SKM-1 treated with dmso at 0.1 percent for 144 hours (cell line): ENCODE measurements around the gene BRSK2.

Experiments used
- DNase-seq: peaks from one replicate; lab custom pipeline; 2025; ENCODE audit not compliant: unreplicated experiment; lab: John Stamatoyannopoulos, UW

BRSK2 gene

GRCh38 chr11:1493650-1494244 is 104.0 kb downstream of the BRSK2 start:
- DNase-seq = no peak

DNA sequence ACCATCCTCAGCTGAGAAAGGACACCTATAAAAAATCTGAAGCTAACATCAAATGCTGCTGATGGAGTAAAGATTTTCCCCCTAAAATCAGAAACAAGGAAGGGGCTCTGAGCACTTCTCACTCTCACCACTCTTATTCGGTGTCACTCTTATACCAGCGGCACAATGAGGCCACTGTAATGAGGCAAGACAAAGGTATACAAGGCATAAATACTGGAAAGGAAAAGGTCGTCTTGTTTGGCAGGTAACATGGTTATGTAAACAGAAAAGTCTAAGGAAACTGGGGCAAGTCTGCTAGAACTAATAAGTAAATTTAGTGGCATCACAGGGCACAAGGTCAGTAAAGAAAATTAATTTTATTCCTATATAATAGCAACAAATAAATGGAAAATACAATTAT is 104.9 kb downstream of the BRSK2 start:
- DNase-seq = no peak

GRCh38 chr11:1496091-1496760 is 106.5 kb downstream of the BRSK2 start:
- no peak for DNase-seq

GRCh38 chr11:1496761-1497095 is 107.0 kb downstream of the BRSK2 start:
- no peak for DNase-seq

GRCh38 chr11:1497600-1497999 is 107.9 kb downstream of the BRSK2 start:
- no peak for DNase-seq

- DNase-seq = no peak
These were observed 108.5 kb downstream of the BRSK2 start for GRCh38 chr11:1498262-1498661.

DNA sequence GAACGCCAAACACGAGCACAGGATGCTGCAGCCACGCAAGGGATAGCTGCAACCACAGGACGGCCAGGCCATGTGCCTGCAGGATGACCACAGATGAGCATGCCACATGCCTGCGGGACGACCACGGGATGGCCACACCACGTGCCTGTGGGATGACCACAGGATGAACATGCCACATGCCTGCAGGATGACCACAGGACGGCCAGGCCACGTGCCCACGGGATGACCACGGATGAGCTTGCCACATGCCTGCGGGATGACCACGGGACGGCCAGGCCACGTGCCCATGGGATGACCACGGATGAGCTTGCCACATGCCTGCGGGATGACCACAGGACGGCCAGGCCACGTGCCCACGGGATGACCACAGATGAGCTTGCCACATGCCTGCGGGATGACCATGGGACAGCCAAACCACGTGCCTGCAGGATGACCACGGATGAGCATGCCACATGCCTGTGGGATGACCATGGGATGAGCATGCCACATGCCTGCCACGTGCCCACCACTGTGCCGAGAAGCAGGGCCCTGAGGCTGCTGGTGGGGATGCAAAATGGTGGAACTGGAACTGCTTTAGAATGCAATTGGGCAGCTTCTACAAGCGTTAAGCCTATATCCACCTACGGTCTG is 109.6 kb downstream of the BRSK2 start:
- no peak for DNase-seq

GRCh38 chr11:1499899-1500298 is 110.2 kb downstream of the BRSK2 start:
- DNase-seq = no peak

DNA sequence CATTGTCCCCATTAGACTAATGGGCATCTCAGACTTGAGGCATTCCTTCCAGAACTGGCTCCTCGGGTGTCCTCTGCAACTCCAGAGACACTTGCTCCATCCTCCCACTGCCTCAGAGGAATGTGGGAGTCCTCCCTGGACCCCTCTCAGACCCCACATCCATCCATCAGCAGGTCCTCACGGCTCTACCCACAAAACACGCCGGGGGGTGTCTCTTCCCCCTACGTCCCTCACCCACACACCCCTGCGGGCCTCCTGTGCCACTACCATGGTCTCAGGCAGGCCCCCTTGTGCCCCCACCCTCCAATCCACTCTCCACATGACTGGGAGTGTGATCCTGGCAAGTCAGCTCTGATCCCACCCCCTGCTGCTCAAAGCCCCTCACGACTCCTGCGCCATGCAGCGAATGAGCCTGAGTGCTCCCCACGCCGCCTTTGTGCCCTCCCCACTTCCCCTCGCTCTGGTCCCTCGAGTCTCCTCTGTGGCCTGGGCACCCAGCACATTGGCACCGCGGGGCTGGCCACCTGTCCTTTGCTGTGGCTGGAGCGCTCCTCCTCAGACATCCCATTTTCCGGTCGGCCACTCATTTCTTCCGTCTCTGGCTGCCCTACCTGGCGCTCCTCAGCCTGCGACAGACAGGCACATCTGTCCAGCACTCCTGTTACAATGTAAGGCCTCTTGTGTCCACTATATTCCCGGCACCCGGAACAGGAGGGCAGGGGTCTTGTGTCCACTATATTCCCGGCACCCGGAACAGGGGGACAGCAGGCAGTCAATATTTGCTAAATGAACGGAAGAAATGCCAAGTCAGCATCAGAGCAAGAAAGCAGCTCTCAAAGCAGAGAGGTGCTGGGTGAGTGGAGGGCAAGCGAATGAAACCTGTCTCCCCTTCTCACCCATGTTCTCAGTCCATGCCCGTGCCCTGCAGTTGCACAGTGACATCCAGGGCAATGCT is 111.0 kb downstream of the BRSK2 start:
- DNase-seq = no peak

- DNase-seq = no peak
These were observed 111.9 kb downstream of the BRSK2 start for GRCh38 chr11:1501421-1502167.

- DNase-seq = no peak
These were observed 112.6 kb downstream of the BRSK2 start for GRCh38 chr11:1502168-1502953.

DNA sequence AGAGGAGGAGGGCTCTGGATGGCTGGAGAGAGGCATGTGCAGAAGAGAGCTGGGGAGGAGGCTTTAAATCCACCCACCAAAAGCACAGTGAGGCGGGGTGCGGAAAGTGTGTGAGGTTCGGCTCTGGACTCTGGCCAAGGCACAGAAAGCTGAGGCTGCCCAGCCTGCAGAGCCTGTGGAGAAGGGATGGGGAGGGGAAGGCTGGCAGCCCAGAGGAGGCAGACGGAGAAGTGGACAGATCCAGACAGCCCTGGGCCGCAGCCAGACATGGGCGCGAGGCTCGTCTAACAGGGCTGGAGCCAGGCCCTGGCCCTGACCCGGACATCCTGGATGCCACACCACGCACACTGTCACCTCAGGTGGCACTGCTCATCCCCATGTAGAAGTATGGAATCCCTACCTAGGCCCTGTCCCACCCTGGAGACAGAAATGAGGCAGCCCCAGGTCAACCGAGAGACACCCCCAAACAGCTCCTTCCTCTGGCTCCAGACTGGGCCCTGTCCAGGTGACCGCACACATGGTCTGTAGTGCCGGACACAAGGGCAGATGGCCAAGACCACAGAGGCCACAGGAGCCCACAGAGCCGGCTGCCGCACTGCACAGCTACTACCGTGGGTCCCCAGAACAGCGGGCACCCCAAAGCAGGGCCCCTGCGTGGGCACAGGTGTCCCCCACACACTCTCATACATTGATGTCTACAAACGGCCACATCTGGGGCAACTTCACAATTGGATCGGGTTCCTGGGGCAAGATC is 113.4 kb downstream of the BRSK2 start:
- no peak for DNase-seq

DNA sequence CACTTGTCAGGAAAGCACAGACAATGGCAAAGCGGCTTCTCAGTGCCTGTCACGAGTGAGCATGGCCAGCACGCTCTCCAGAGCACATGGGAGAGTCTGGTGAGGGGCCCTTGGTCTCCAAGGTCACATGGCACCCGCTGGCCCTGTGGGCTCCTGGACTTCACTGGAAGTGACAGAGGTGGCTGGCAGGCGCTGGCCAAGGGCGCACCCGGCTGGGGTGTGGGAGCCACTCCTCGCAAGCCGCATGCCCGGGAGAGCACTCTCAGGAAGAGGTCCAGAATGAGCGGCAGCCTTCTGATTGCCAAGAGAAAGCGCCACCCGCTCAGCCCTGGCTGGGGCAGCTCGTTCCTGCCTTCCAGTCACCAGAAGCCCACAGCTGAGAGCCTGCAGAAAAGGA is 114.0 kb downstream of the BRSK2 start:
- DNase-seq = no peak

GRCh38 chr11:1504138-1504537 is 114.4 kb downstream of the BRSK2 start:
- no peak for DNase-seq

- no peak for DNase-seq
These were observed 115.0 kb downstream of the BRSK2 start for GRCh38 chr11:1504581-1505290.

- no peak for DNase-seq
These were observed 115.7 kb downstream of the BRSK2 start for GRCh38 chr11:1505480-1505879.

DNA sequence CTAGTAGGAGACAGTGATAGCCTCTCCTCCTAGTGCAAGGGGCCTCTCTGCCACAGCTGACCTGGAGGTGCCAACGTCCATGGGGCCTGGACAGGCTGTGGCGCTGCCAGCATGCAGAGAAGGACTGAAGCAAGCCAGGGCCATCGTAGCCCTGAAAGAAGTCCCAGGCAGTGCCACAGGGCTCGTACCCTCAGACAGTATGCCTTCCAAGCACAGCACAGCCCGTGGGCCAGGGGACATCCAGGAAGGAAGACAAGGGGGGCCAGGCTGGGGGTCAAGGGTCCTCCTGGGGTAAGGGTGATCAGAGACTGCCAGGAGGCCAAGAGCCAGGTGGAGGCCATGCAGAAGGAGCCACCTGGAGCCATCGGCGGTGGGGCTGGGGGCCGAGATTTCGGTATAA is 117.2 kb downstream of the BRSK2 start:
- DNase-seq = no peak

- no peak for DNase-seq
These were observed 117.8 kb downstream of the BRSK2 start for GRCh38 chr11:1507381-1508140.
